Measurements from ENCODE around the gene TMIGD1.

Gene TMIGD1

DNA sequence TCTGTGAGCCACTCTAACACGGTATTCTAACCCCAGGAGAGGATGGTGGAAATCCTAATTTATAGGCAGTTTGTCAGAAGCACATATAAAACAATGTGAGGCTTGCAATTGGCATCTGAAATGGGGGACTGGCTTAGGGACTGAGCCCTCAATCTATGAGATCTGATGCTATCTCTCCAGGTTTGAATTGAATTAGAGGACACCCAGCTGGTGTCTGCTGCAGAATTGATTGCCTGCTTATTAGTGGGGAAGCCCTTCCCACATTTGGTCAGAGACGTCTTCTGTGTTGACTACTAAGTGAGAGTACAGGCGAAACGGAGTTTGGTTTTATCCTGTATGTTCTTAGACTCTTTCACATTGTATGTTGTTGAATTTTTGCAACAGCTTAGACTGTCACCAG is 13.6 kb upstream of the TMIGD1 start:
- Histone ChIP-seq H3K4me2 (no peak overlapping the region), H3K79me2 (ENCODE audit: insufficient read depth, low read depth) (no peaks in the 10 kb centered on the region), H3K9ac (no peak overlapping the region), H2AFZ (ENCODE audit: low read depth) (no peak overlapping the region), H3K27ac (no peak overlapping the region), H3K4me3 (IDR thresholded peaks at IDR 0.05; ENCODE audit: insufficient read depth, low read depth, low read length) (no peak overlapping the region), H3K4me1 (ENCODE audit: low read depth, poor library complexity, severe bottlenecking) (no peaks in the 10 kb centered on the region), H3K27me3 (ENCODE audit: insufficient read depth, low read depth) (no peaks in the 10 kb centered on the region), H4K20me1 (ENCODE audit: insufficient read depth) (no peaks in the 10 kb centered on the region), H3K36me3 (ENCODE audit: insufficient read depth) (no peaks in the 10 kb centered on the region)
- no peak for TF ChIP-seq CTCF (conservative IDR thresholded peaks at IDR 0.05; ENCODE audit: low read depth, low read length)

DNA sequence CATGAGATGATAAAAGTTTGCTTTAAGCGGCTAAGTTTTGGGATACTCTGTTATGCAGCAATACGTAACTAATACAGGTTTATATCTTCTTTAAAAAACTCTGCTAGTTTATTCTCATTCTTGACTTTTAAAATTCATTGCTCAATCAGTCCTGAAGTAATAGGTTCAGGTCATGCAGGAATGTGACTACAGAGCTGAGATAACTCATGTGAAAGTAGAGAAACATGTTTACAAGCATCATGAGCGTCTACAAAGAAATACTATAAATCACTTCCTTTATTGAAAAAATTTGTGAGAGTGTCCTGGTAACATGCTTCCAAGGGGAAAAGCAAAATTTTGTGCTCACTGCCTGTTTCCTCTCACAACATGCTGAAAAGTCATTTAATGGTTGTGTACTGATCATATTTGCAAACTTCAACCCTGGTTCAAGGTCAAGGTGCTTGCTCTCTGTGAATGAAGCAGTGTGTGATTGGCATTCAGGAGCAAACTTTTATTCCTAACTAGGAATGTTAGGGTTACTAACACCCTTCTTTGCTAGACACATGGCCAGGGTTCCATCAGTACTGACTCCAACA is 12.5 kb upstream of the TMIGD1 start:
- no peak overlapping the region for H3K9ac ChIP-seq
- no peak overlapping the region for H3K27ac ChIP-seq
- H3K79me2 ChIP-seq (ENCODE audit: insufficient read depth, low read depth): no peaks in the 10 kb centered on the region
- no peaks in the 10 kb centered on the region for H4K20me1 ChIP-seq (ENCODE audit: insufficient read depth)
- no peak overlapping the region for H3K4me3 ChIP-seq (IDR thresholded peaks at IDR 0.05; ENCODE audit: insufficient read depth, low read depth, low read length)
- no peaks in the 10 kb centered on the region for H3K4me1 ChIP-seq (ENCODE audit: low read depth, poor library complexity, severe bottlenecking)
- no peak overlapping the region for H2AFZ ChIP-seq (ENCODE audit: low read depth)
- H3K27me3 ChIP-seq (ENCODE audit: insufficient read depth, low read depth): no peaks in the 10 kb centered on the region
- H3K36me3 ChIP-seq (ENCODE audit: insufficient read depth): no peaks in the 10 kb centered on the region
- no peak for TF ChIP-seq CTCF (conservative IDR thresholded peaks at IDR 0.05; ENCODE audit: low read depth, low read length)
- no peak overlapping the region for H3K4me2 ChIP-seq

DNA sequence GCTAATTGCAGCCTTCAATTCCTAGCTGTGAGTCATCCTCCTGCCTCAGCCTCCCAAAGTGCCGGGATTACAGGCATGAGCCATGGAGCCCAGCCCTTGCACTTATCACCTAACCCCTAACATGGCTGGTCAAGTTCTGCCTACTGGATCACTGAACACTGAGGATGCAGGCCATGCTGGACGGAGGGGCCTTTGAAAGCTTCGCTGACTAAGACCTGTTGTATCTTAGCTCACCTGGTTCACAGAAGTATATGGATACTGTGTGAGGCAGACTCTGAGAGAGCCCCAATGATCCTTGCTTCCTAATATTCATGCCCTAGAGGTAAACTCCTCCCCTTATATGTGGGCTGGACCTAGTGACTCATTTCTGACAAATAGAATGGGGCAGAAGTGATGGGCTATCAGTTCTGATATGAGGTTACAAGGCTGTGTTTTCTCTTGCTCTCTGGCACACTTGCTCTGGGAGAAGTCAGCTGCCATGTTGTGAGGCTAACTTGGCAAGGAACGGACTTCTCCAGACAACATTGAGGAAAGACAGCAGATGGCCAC is 11.7 kb upstream of the TMIGD1 start:
- no peak overlapping the region for H3K4me2 ChIP-seq
- no peak overlapping the region for H3K9ac ChIP-seq
- H3K4me1 ChIP-seq (ENCODE audit: low read depth, poor library complexity, severe bottlenecking): peaks cover 4% of the 10 kb centered on the region
- H3K79me2 ChIP-seq (ENCODE audit: insufficient read depth, low read depth): no peaks in the 10 kb centered on the region
- no peak overlapping the region for H3K4me3 ChIP-seq (IDR thresholded peaks at IDR 0.05; ENCODE audit: insufficient read depth, low read depth, low read length)
- H3K36me3 ChIP-seq (ENCODE audit: insufficient read depth): no peaks in the 10 kb centered on the region
- no peak for TF ChIP-seq CTCF (conservative IDR thresholded peaks at IDR 0.05; ENCODE audit: low read depth, low read length)
- no peaks in the 10 kb centered on the region for H3K27me3 ChIP-seq (ENCODE audit: insufficient read depth, low read depth)
- H2AFZ ChIP-seq (ENCODE audit: low read depth): no peak overlapping the region
- no peak overlapping the region for H3K27ac ChIP-seq
- no peaks in the 10 kb centered on the region for H4K20me1 ChIP-seq (ENCODE audit: insufficient read depth)

GRCh38 chr17:30345089-30345433 is 11.2 kb upstream of the TMIGD1 start:
- no peaks in the 10 kb centered on the region for H3K79me2 ChIP-seq (ENCODE audit: insufficient read depth, low read depth)
- H3K36me3 ChIP-seq (ENCODE audit: insufficient read depth): no peaks in the 10 kb centered on the region
- no peaks in the 10 kb centered on the region for H3K27me3 ChIP-seq (ENCODE audit: insufficient read depth, low read depth)
- no peak overlapping the region for H3K27ac ChIP-seq
- peaks cover 10% of the 10 kb centered on the region for H3K4me1 ChIP-seq (ENCODE audit: low read depth, poor library complexity, severe bottlenecking)
- H4K20me1 ChIP-seq (ENCODE audit: insufficient read depth): no peaks in the 10 kb centered on the region
- H3K4me2 ChIP-seq: no peak overlapping the region
- no peak overlapping the region for H3K4me3 ChIP-seq (IDR thresholded peaks at IDR 0.05; ENCODE audit: insufficient read depth, low read depth, low read length)
- no peak for TF ChIP-seq CTCF (conservative IDR thresholded peaks at IDR 0.05; ENCODE audit: low read depth, low read length)
- H2AFZ ChIP-seq (ENCODE audit: low read depth): no peak overlapping the region
- no peak overlapping the region for H3K9ac ChIP-seq

All from KMS-11 (cell line).